ENCODE measurements around the gene HS3ST3B1.

The HS3ST3B1 gene

GRCh38 chr17:14281530-14281929, 19.4 kb upstream of the HS3ST3B1 start:
- H3K4me3 ChIP-seq (replicated peaks; ENCODE audit: low read depth, low read length): no peak overlapping the region
- no peak for TF ChIP-seq CTCF (IDR thresholded peaks at IDR 0.05; ENCODE audit: low read depth, low read length, missing control alignments)
- DNase-seq (ENCODE audit: extremely low read depth, low read depth): no peak

GRCh38 chr17:14282726-14283125, 18.2 kb upstream of the HS3ST3B1 start:
- H3K4me3 ChIP-seq (replicated peaks; ENCODE audit: low read depth, low read length): no peak overlapping the region
- no peak for TF ChIP-seq CTCF (IDR thresholded peaks at IDR 0.05; ENCODE audit: low read depth, low read length, missing control alignments)
- no peak for DNase-seq (ENCODE audit: extremely low read depth, low read depth)

- no peak for TF ChIP-seq CTCF (IDR thresholded peaks at IDR 0.05; ENCODE audit: low read depth, low read length, missing control alignments)
- H3K4me3 ChIP-seq (replicated peaks; ENCODE audit: low read depth, low read length): no peak overlapping the region
- DNase-seq (ENCODE audit: extremely low read depth, low read depth): no peak
These were observed 11.7 kb upstream of the HS3ST3B1 start for GRCh38 chr17:14289162-14289561.

DNA sequence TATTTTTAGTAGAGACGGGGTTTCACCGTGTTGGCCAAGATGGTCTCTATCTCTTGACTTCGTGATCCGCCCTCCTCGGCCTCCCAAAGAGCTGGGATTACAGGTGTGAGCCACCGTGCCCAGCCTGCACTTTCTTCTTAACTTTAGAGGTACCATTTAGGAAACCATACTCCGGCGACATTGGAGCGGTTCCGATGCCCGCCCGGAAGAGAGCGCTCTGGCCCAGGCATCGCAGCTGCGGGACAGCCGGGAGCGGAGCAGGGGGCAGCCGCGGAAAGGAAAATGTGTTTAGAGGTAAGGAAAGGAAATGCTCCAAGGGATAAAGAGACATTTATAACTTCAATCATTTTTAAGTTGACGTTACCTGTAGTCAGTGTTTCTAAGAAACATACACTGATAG, 6.0 kb upstream of the HS3ST3B1 start:
- no peak for DNase-seq (ENCODE audit: extremely low read depth, low read depth)
- H3K4me3 ChIP-seq (replicated peaks; ENCODE audit: low read depth, low read length): no peak overlapping the region
- no peak for TF ChIP-seq CTCF (IDR thresholded peaks at IDR 0.05; ENCODE audit: low read depth, low read length, missing control alignments)

- no peak for TF ChIP-seq CTCF (IDR thresholded peaks at IDR 0.05; ENCODE audit: low read depth, low read length, missing control alignments)
- no peak for DNase-seq (ENCODE audit: extremely low read depth, low read depth)
- H3K4me3 ChIP-seq (replicated peaks; ENCODE audit: low read depth, low read length): no peak overlapping the region
These were observed 5.2 kb upstream of the HS3ST3B1 start for GRCh38 chr17:14295676-14296075.

GRCh38 chr17:14296166-14296910, 4.5 kb upstream of the HS3ST3B1 start:
- DNase-seq (ENCODE audit: extremely low read depth, low read depth): no peak
- H3K4me3 ChIP-seq (replicated peaks; ENCODE audit: low read depth, low read length): no peak overlapping the region
- no peak for TF ChIP-seq CTCF (IDR thresholded peaks at IDR 0.05; ENCODE audit: low read depth, low read length, missing control alignments)
